DND-41 (cell line): ENCODE results near the gene SPRR2D.

ENCODE experiments used
- CTCF ChIP-seq: IDR thresholded peaks from 2 replicates; pipeline ENCODE4 v1.5.1; 2012; ENCODE audit warnings: borderline replicate concordance, low read length, moderate library complexity, mild to moderate bottlenecking; ENCODE audit not compliant: poor library complexity, severe bottlenecking; ENCODE audit errors: extremely low read depth
- EZH2 ChIP-seq: IDR thresholded peaks from 3 replicates; pipeline ENCODE4 v1.6.1; 2012; ENCODE audit warnings: borderline replicate concordance, low read depth, mild to moderate bottlenecking, moderate library complexity, low read length, inconsistent platforms; ENCODE audit not compliant: severe bottlenecking

GRCh38 chr1:153035211-153035610, 5.7 kb downstream of the SPRR2D start:
- TF ChIP-seq CTCF (no peak), EZH2 (no peak)
